H1 (cell line): ENCODE results near the gene SMU1. TPM values are rescaled to one million over a fixed set of nuclear protein-coding genes. Genes with fewer than 3 reads are reported as not detected.
A peak's percentile ranks its signal among the peaks of the same experiment; 100 is the strongest.

ENCODE experiments used
- CTCF ChIA-PET: fragments of 300-600 bp; sonication (Branson Sonifier 250); formaldehyde crosslinking; loops from one replicate; lab custom pipeline; 2021; ENCODE audit not compliant: partially characterized antibody; lab: Charles Lee
- POLR2A ChIA-PET: fragments of 300-600 bp; sonication (Branson Sonifier 250); formaldehyde crosslinking; loops from one replicate; lab custom pipeline; 2021; ENCODE audit warnings: inconsistent platforms; ENCODE audit not compliant: partially characterized antibody; lab: Charles Lee
- DNase-seq, 2 experiments: peaks; one replicate each; pipeline versions ENCODE4 v3.0.0 to v3.0.0-alpha.2; 2010 to 2022; ENCODE audit warnings: low spot score in 2 of 2, low read depth in 1 of 2, mixed read lengths in 1 of 2
- FAIRE-seq: peaks from 2 replicates; lab custom pipeline; 2011; peaks lifted over from hg19 to GRCh38; lab: Jason Lieb, UNC
- H2AFZ ChIP-seq: 2 replicates; pipeline ENCODE4 v1.8.1; 2012; ENCODE audit warnings: low read length, inconsistent platforms
- H2AK5ac ChIP-seq: 2 replicates; pipeline ENCODE4 v1.6.1; 2013; ENCODE audit warnings: low read depth, low read length
- H2BK120ac ChIP-seq: replicated peaks from 2 replicates; pipeline ENCODE3; 2013; ENCODE audit warnings: low read depth, low read length, inconsistent platforms
- H2BK12ac ChIP-seq: 2 replicates; pipeline ENCODE4 v1.6.1; 2013; ENCODE audit warnings: low read depth, low read length
- H2BK15ac ChIP-seq: 2 replicates; pipeline ENCODE4 v1.6.1; 2013; ENCODE audit warnings: low read length
- H2BK20ac ChIP-seq: 2 replicates; pipeline ENCODE4 v1.6.1; 2013; ENCODE audit warnings: low read length
- H2BK5ac ChIP-seq: 2 replicates; pipeline ENCODE4 v1.6.1; 2013; ENCODE audit warnings: low read depth, low read length
- H3K14ac ChIP-seq: 2 replicates; pipeline ENCODE4 v1.6.1; 2013; ENCODE audit warnings: inconsistent platforms; ENCODE audit not compliant: insufficient read length
- H3K18ac ChIP-seq: 2 replicates; pipeline ENCODE4 v1.6.1; 2013; ENCODE audit warnings: low read length; ENCODE audit errors: extremely low read depth
- H3K23ac ChIP-seq: 2 replicates; pipeline ENCODE4 v1.6.1; 2013; ENCODE audit warnings: inconsistent platforms; ENCODE audit not compliant: insufficient read length
- H3K23me2 ChIP-seq: 2 replicates; pipeline ENCODE4 v1.6.1; 2013; ENCODE audit warnings: low read depth, low read length
- H3K27ac ChIP-seq: 2 replicates; pipeline ENCODE4 v1.6.1; 2011; ENCODE audit warnings: low read depth, low read length, inconsistent platforms
- H3K27me3 ChIP-seq, 4 experiments: replicated peaks in 1 of 4; 1 replicate in 1 of 4; 2 replicates in 3 of 4; pipeline versions ENCODE4 v1.6.1 to v1.8.1; 2011 to 2013; ENCODE audit warnings: low read length in 3 of 4, mild to moderate bottlenecking in 3 of 4, inconsistent platforms in 2 of 4, mixed read lengths in 2 of 4, moderate library complexity in 1 of 4; ENCODE audit not compliant: control insufficient read depth in 3 of 4, insufficient read depth in 3 of 4; ENCODE audit errors: extremely low read depth in 1 of 4
- H3K36me3 ChIP-seq, 4 experiments: 2 replicates each; pipeline versions ENCODE4 v1.6.1 to v1.8.1; 2011 to 2013; ENCODE audit warnings: mild to moderate bottlenecking in 4 of 4, low read length in 3 of 4, moderate library complexity in 2 of 4, control low read depth in 1 of 4, inconsistent platforms in 1 of 4; ENCODE audit not compliant: insufficient read depth in 4 of 4, control insufficient read depth in 2 of 4
- H3K4ac ChIP-seq: replicated peaks from 2 replicates; pipeline ENCODE3; 2013; ENCODE audit warnings: low read length, low read depth, mixed read lengths, inconsistent platforms; ENCODE audit not compliant: insufficient read length
- H3K4me1 ChIP-seq, 4 experiments: replicated peaks in 1 of 4; 1 replicate in 1 of 4; 2 replicates in 3 of 4; pipeline versions ENCODE4 v1.6.1 to v1.8.1; 2011 to 2013; ENCODE audit warnings: low read length in 3 of 4, inconsistent platforms in 2 of 4, mixed read lengths in 1 of 4; ENCODE audit not compliant: insufficient read depth in 4 of 4, control insufficient read depth in 3 of 4
- H3K4me2 ChIP-seq, 2 experiments: 2 replicates each; pipeline versions ENCODE4 v1.6.1 to v1.8.1; 2011 to 2013; ENCODE audit warnings: low read depth in 2 of 2, low read length in 2 of 2, control low read depth in 1 of 2, inconsistent platforms in 1 of 2, mild to moderate bottlenecking in 1 of 2; ENCODE audit not compliant: insufficient read depth in 1 of 2
- H3K4me3 ChIP-seq, 4 experiments: fragments of 200-600, 300-600 bp in 1 of 4; sonication (generic), shearing (Covaris generic), sonication (Bioruptor Twin) in 1 of 4; 2 replicates each; pipeline versions ENCODE4 v1.5.1 to v1.8.1; 2011 to 2016; ENCODE audit warnings: low read length in 4 of 4, low read depth in 3 of 4, control low read depth in 2 of 4, inconsistent platforms in 2 of 4, mild to moderate bottlenecking in 2 of 4, mixed read lengths in 1 of 4, moderate library complexity in 1 of 4; ENCODE audit not compliant: insufficient read depth in 2 of 4; ENCODE audit errors: extremely low read depth in 1 of 4
- H3K56ac ChIP-seq: replicated peaks from 2 replicates; pipeline ENCODE3; 2013; ENCODE audit warnings: low read depth, mild to moderate bottlenecking, mixed read lengths, low read length, inconsistent platforms; ENCODE audit not compliant: insufficient read length
- H3K79me1 ChIP-seq: 2 replicates; pipeline ENCODE4 v1.6.1; 2013; ENCODE audit warnings: low read depth, low read length, control low read depth
- H3K79me2 ChIP-seq, 2 experiments: 2 replicates each; pipeline versions ENCODE4 v1.6.1 to v1.8.1; 2012 to 2013; ENCODE audit warnings: low read length in 2 of 2, mild to moderate bottlenecking in 2 of 2, inconsistent platforms in 1 of 2; ENCODE audit not compliant: insufficient read depth in 2 of 2, control insufficient read depth in 1 of 2
- H3K9ac ChIP-seq, 4 experiments: replicated peaks in 1 of 4; 1 replicate in 1 of 4; 2 replicates in 3 of 4; pipeline versions ENCODE4 v1.6.1 to v1.8.1; 2011 to 2013; ENCODE audit warnings: low read depth in 3 of 4, low read length in 3 of 4, control low read depth in 2 of 4, mild to moderate bottlenecking in 2 of 4, moderate library complexity in 2 of 4, inconsistent platforms in 1 of 4; ENCODE audit errors: extremely low read depth in 1 of 4
- H3K9me3 ChIP-seq, 2 experiments: 2 replicates each; pipeline versions ENCODE4 v1.6.1 to v1.8.1; 2012 to 2013; ENCODE audit warnings: mild to moderate bottlenecking in 2 of 2, moderate library complexity in 2 of 2, control low read depth in 1 of 2, inconsistent platforms in 1 of 2, low read depth in 1 of 2, low read length in 1 of 2, mixed read lengths in 1 of 2; ENCODE audit not compliant: insufficient read depth in 2 of 2
- H4K20me1 ChIP-seq, 2 experiments: replicated peaks in 1 of 2; 2 replicates each; pipeline versions ENCODE3 to v1.8.1; 2011 to 2013; ENCODE audit warnings: inconsistent platforms in 2 of 2, low read length in 2 of 2, mild to moderate bottlenecking in 1 of 2; ENCODE audit not compliant: insufficient read depth in 2 of 2, control insufficient read depth in 1 of 2
- H4K5ac ChIP-seq: 2 replicates; pipeline ENCODE4 v1.6.1; 2013; ENCODE audit warnings: low read length, low read depth, mixed read lengths, inconsistent platforms; ENCODE audit not compliant: insufficient read length
- H4K8ac ChIP-seq: 2 replicates; pipeline ENCODE4 v1.8.0; 2013; ENCODE audit warnings: mild to moderate bottlenecking, moderate library complexity, low read length, inconsistent platforms; ENCODE audit not compliant: insufficient read depth; ENCODE audit errors: extremely low read depth
- H4K91ac ChIP-seq: replicated peaks from 2 replicates; pipeline ENCODE3; 2013; ENCODE audit warnings: low read length, mixed read lengths, inconsistent platforms; ENCODE audit not compliant: insufficient read length
- CBX8 ChIP-seq: fragments of 300-800, 300-1000 bp; sonication (generic); IDR thresholded peaks from 2 replicates; pipeline ENCODE4 v1.7.1; 2016; ENCODE audit warnings: low read depth, low read length, borderline replicate concordance
- CREB1 ChIP-seq: IDR thresholded peaks from 2 replicates; pipeline ENCODE4 v1.6.1; 2012; ENCODE audit warnings: inconsistent platforms
- JUND ChIP-seq: IDR thresholded peaks from 2 replicates; pipeline ENCODE4 v1.6.1; 2011; ENCODE audit warnings: mild to moderate bottlenecking, improper control_type of control experiment, low read length
- NANOG ChIP-seq: IDR thresholded peaks from 2 replicates; pipeline ENCODE4 v1.6.1; 2011; ENCODE audit warnings: low read length, low read depth, mild to moderate bottlenecking, inconsistent platforms; ENCODE audit not compliant: insufficient read depth, poor library complexity, severe bottlenecking
- NRF1 ChIP-seq: IDR thresholded peaks from 2 replicates; pipeline ENCODE4 v1.6.1; 2011; ENCODE audit warnings: mild to moderate bottlenecking, low read depth, low read length, improper control_type of control experiment
- PHF8 ChIP-seq: fragments of 200-600 bp; sonication (generic); conservative IDR thresholded peaks from 2 replicates; pipeline ENCODE4 v1.7.1; 2012; ENCODE audit warnings: low read depth, mild to moderate bottlenecking, inconsistent platforms, low read length, moderate library complexity
- SIN3A ChIP-seq, 2 experiments: IDR thresholded peaks in 1 of 2; conservative IDR thresholded peaks in 1 of 2; 2 replicates each; pipeline ENCODE4 v1.6.1; 2011 to 2012; ENCODE audit warnings: low read length in 2 of 2, improper control_type of control experiment in 1 of 2, low read depth in 1 of 2, mild to moderate bottlenecking in 1 of 2
- TEAD4 ChIP-seq: IDR thresholded peaks from 2 replicates; pipeline ENCODE4 v1.6.1; 2012; ENCODE audit warnings: low read depth, low read length, inconsistent platforms, mixed read lengths
- YY1 ChIP-seq: IDR thresholded peaks from 2 replicates; pipeline ENCODE4 v1.6.1; 2011; ENCODE audit warnings: low read depth, mild to moderate bottlenecking, low read length
- WGBS, 2 experiments: shearing (Covaris generic) in 1 of 2; methylation state at CpG; one replicate each; pipeline versions ENCODE4 v1.1.6 to v1.1.7; 2013 to 2015; ENCODE audit warnings: low lambda C conversion rate in 2 of 2, mixed read lengths in 2 of 2, inconsistent platforms in 1 of 2, low coverage in 1 of 2, missing lambda C conversion rate in 1 of 2; ENCODE audit not compliant: insufficient replicate concordance in 2 of 2, insufficient coverage in 1 of 2, insufficient read length in 1 of 2; ENCODE audit errors: extremely low coverage in 1 of 2, missing lambda C conversion rate in 1 of 2; 5-methylcytosine and 5-hydroxymethylcytosine counted together
- polyA plus RNA-seq, 7 experiments: library from polyadenylated mRNA; depleted of rRNA in 3 of 7; stranded (reverse) in 5 of 7; unstranded in 2 of 7; fragments of >200 nt in 5 of 7; fragments of 200-250 nt in 2 of 7; gene quantifications; 1 replicate in 5 of 7; 2 replicates in 1 of 7; 4 replicates in 1 of 7; pipeline versions ENCODE4 v1.2.1 to v1.2.3, GENCODE V29; 2011 to 2013; ENCODE audit warnings: missing spikeins in 2 of 7, mixed read lengths in 2 of 7
- total RNA-seq: library from RNA; stranded (reverse); fragmentation: NEBNext Ultra II Directional; extraction: Animal tissue kit (Norgen Biotek cat#: 25700); gene quantifications from 2 replicates; pipeline ENCODE4 v1.2.1, GENCODE V29; 2021
- TF ChIP-seq, protein P1 (sequence below): IDR thresholded peaks from 2 replicates; pipeline ENCODE4 v1.6.1; 2011; ENCODE audit warnings: low read length, improper control_type of control experiment

The SMU1 gene
- total and polyA plus RNA-seq, 2 of the 8 experiments (the other 6 are each of a cell fraction or from before 2014, with no cell fraction given), result 8.4 to 26.0 TPM

- no peak overlapping the region for H2BK15ac ChIP-seq
- no peak overlapping the region for H3K56ac ChIP-seq
- H2AFZ ChIP-seq, result no peak overlapping the region
- H3K18ac ChIP-seq, result no peak overlapping the region
- TF ChIP-seq CREB1 (no peak), JUND (no peak), TEAD4 (peak; percentile 54; the same call in 1 of the 2 replicates), CBX8 (no peak), YY1 (no peak), NRF1 (no peak), SIN3A (conservative IDR thresholded peaks at IDR 0.05 in 1 of 2, IDR thresholded peaks at IDR 0.05 in 1 of 2; ENCODE audit: low read depth in 1 of 2, low read length in 2 of 2) (no peak), PHF8 (no peak), NANOG (peak; percentile 11)
- TF ChIP-seq, protein P1, sequence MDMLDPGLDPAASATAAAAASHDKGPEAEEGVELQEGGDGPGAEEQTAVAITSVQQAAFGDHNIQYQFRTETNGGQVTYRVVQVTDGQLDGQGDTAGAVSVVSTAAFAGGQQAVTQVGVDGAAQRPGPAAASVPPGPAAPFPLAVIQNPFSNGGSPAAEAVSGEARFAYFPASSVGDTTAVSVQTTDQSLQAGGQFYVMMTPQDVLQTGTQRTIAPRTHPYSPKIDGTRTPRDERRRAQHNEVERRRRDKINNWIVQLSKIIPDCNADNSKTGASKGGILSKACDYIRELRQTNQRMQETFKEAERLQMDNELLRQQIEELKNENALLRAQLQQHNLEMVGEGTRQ, result no peak
- H4K5ac ChIP-seq, result no peak overlapping the region
- no peak overlapping the region for H2BK20ac ChIP-seq
- peak overlapping the region; percentile 4 for H4K91ac ChIP-seq
- no peaks in the 10 kb centered on the region for H3K9me3 ChIP-seq
- H3K14ac ChIP-seq, result no peak overlapping the region
- no peak overlapping the region for H3K23ac ChIP-seq
- no peak overlapping the region for H4K8ac ChIP-seq
- no peaks in the 10 kb centered on the region for H3K27me3 ChIP-seq
- no peak for DNase-seq
- no peak overlapping the region for H2BK120ac ChIP-seq
- H3K23me2 ChIP-seq, result no peaks in the 10 kb centered on the region
- peak overlapping the region in 1 of 4 experiments; percentile 22; a peak in 1 of 8 replicates for H3K4me3 ChIP-seq
- no peak overlapping the region for H3K4ac ChIP-seq
- POLR2A ChIA-PET, result interaction anchor here (1.4 to 9.0 kb wide), 4 partner anchors 8 to 40 kb away, joined by 5 to 160 read pairs (median 9); partner anchors contain the start of genes APTX and DNAJA1
- H3K4me2 ChIP-seq, result peak overlapping the region; percentile 55 to 57
- no peak overlapping the region for H3K9ac ChIP-seq
- peaks cover 2% of the 10 kb centered on the region for H3K79me1 ChIP-seq
- H4K20me1 ChIP-seq, result peaks cover 0 to 5% of the 10 kb centered on the region in 2 experiments
- H3K4me1 ChIP-seq, result peaks cover 2 to 13% (median 10%) of the 10 kb centered on the region in 4 experiments; a peak in 4 of 7 replicates
- CTCF ChIA-PET, result no interaction called here
- peaks cover 0 to 4% (median 0%) of the 10 kb centered on the region in 4 experiments; a peak in 2 of 8 replicates for H3K36me3 ChIP-seq
- 28% methylated on average over 2 of the region's 2 CpGs; no CpG with 5 or more reads in 1 of the 2 experiments for WGBS, 2 experiments
- H3K79me2 ChIP-seq, result peaks cover 0 to 22% of the 10 kb centered on the region in 2 experiments; a peak in 2 of 4 replicates
- H3K27ac ChIP-seq, result peak overlapping the region; percentile 29
- H2BK5ac ChIP-seq, result peak overlapping the region; percentile 12; the same call in 1 of the 2 replicates
- 0 out of 2 replicates have a peak overlapping the region, but pooled peaks have one; percentile 10 for H2BK12ac ChIP-seq
- FAIRE-seq, result peak; percentile 74
- H2AK5ac ChIP-seq, result no peak overlapping the region
These were observed 62.4 kb downstream of the SMU1 start for GRCh38 chr9:33013962-33014664.
